Measurements from ENCODE around the gene PEAK1.
A peak's percentile ranks its signal among the peaks of the same experiment; 100 is the strongest.
"Not testable (repeated sequence)": the region's sequence is repeated elsewhere in the genome, so short reads cannot be mapped to it uniquely, and the experiment has no call there.

The PEAK1 gene

GRCh38 chr15:77208241-77208640 is 211.7 kb downstream of the PEAK1 start:
- H3K27me3 Mint-ChIP-seq, result no peaks in the 10 kb centered on the region
- H3K4me3 Mint-ChIP-seq, result no peak overlapping the region
- ATAC-seq (ENCODE audit: low read depth) (no peak), DNase-seq (ENCODE audit: low spot score in 2 of 2) (no peak)
- peaks cover 3% of the 10 kb centered on the region for H3K9me3 Mint-ChIP-seq
- peaks cover 16% of the 10 kb centered on the region for H3K36me3 Mint-ChIP-seq
- no peak overlapping the region for H3K27ac Mint-ChIP-seq
- H3K4me1 Mint-ChIP-seq, result no peaks in the 10 kb centered on the region

- peaks cover 24% of the 10 kb centered on the region for H3K36me3 Mint-ChIP-seq
- H3K4me1 Mint-ChIP-seq, result no peaks in the 10 kb centered on the region
- no peak overlapping the region for H3K27ac Mint-ChIP-seq
- H3K4me3 Mint-ChIP-seq, result no peak overlapping the region
- H3K27me3 Mint-ChIP-seq, result no peaks in the 10 kb centered on the region
- ATAC-seq (ENCODE audit: low read depth) (no peak), DNase-seq (ENCODE audit: low spot score in 2 of 2) (no peak)
- peaks cover 8% of the 10 kb centered on the region for H3K9me3 Mint-ChIP-seq
Observed at GRCh38 chr15:77201665-77202064, 218.2 kb downstream of the PEAK1 start.

GRCh38 chr15:77196381-77196780 is 223.5 kb downstream of the PEAK1 start:
- no peak for DNase-seq (ENCODE audit: low spot score in 2 of 2)

GRCh38 chr15:77195586-77195985 is 224.3 kb downstream of the PEAK1 start:
- no peak overlapping the region for H3K4me3 Mint-ChIP-seq
- H3K4me1 Mint-ChIP-seq, result peaks cover 7% of the 10 kb centered on the region
- no peaks in the 10 kb centered on the region for H3K27me3 Mint-ChIP-seq
- peaks cover 8% of the 10 kb centered on the region for H3K9me3 Mint-ChIP-seq
- no peak overlapping the region for H3K27ac Mint-ChIP-seq
- peaks cover 22% of the 10 kb centered on the region for H3K36me3 Mint-ChIP-seq
- DNase-seq (ENCODE audit: low spot score in 2 of 2), result no peak
- ATAC-seq (ENCODE audit: low read depth), result no peak

More at GRCh38 chr15:77196381-77196780, 223.5 kb downstream of the PEAK1 start:
- ATAC-seq (ENCODE audit: low read depth), result no peak
- peaks cover 22% of the 10 kb centered on the region for H3K36me3 Mint-ChIP-seq
- H3K27me3 Mint-ChIP-seq, result no peaks in the 10 kb centered on the region
- peaks cover 8% of the 10 kb centered on the region for H3K9me3 Mint-ChIP-seq
- peak overlapping the region; percentile 22 for H3K27ac Mint-ChIP-seq
- no peak overlapping the region for H3K4me3 Mint-ChIP-seq
- H3K4me1 Mint-ChIP-seq, result peaks cover 7% of the 10 kb centered on the region

GRCh38 chr15:77192451-77192850 is 227.5 kb downstream of the PEAK1 start:
- no peak overlapping the region for H3K27ac Mint-ChIP-seq
- ATAC-seq (ENCODE audit: low read depth), result no peak
- H3K4me3 Mint-ChIP-seq, result no peak overlapping the region

GRCh38 chr15:77191230-77191834 is 228.6 kb downstream of the PEAK1 start:
- no peaks in the 10 kb centered on the region for H3K27me3 Mint-ChIP-seq
- no peak overlapping the region for H3K27ac Mint-ChIP-seq
- no peak for DNase-seq (ENCODE audit: low spot score in 2 of 2)
- no peak overlapping the region for H3K4me3 Mint-ChIP-seq
- H3K36me3 Mint-ChIP-seq, result peaks cover 5% of the 10 kb centered on the region
- H3K9me3 Mint-ChIP-seq, result no peaks in the 10 kb centered on the region
- no peak for ATAC-seq (ENCODE audit: low read depth)
- H3K4me1 Mint-ChIP-seq, result peaks cover 33% of the 10 kb centered on the region

More at GRCh38 chr15:77192451-77192850, 227.5 kb downstream of the PEAK1 start:
- DNase-seq (ENCODE audit: low spot score in 2 of 2), result no peak
- Mint-ChIP-seq H3K36me3 (peaks cover 5% of the 10 kb centered on the region), H3K9me3 (no peaks in the 10 kb centered on the region), H3K27me3 (no peaks in the 10 kb centered on the region), H3K4me1 (peaks cover 29% of the 10 kb centered on the region)

- Mint-ChIP-seq H3K4me3 (peak overlapping the region; percentile 47), H3K9me3 (no peaks in the 10 kb centered on the region), H3K27ac (peak overlapping the region; percentile 67), H3K4me1 (peaks cover 36% of the 10 kb centered on the region), H3K27me3 (no peaks in the 10 kb centered on the region), H3K36me3 (no peaks in the 10 kb centered on the region)
- DNase-seq (ENCODE audit: low spot score in 2 of 2), result peak in 1 of 2 donors; percentile 43
- ATAC-seq (ENCODE audit: low read depth), result peak; percentile 91
Observed at GRCh38 chr15:77187751-77188464, 232.0 kb downstream of the PEAK1 start.

GRCh38 chr15:77186594-77187011 is 233.3 kb downstream of the PEAK1 start:
- H3K4me3 Mint-ChIP-seq, result no peak overlapping the region
- ATAC-seq (ENCODE audit: low read depth) (no peak), DNase-seq (ENCODE audit: low spot score in 2 of 2) (peak in 1 of 2 donors; percentile 14)
- H3K27me3 Mint-ChIP-seq, result no peaks in the 10 kb centered on the region
- H3K4me1 Mint-ChIP-seq, result peaks cover 47% of the 10 kb centered on the region
- H3K27ac Mint-ChIP-seq, result peak overlapping the region; percentile 67
- H3K9me3 Mint-ChIP-seq, result no peaks in the 10 kb centered on the region
- no peaks in the 10 kb centered on the region for H3K36me3 Mint-ChIP-seq

- H3K27me3 Mint-ChIP-seq, result no peaks in the 10 kb centered on the region
- H3K9me3 Mint-ChIP-seq, result no peaks in the 10 kb centered on the region
- DNase-seq (ENCODE audit: low spot score in 2 of 2) (no peak), ATAC-seq (ENCODE audit: low read depth) (no peak)
- no peak overlapping the region for H3K4me3 Mint-ChIP-seq
- no peaks in the 10 kb centered on the region for H3K36me3 Mint-ChIP-seq
- peaks cover 58% of the 10 kb centered on the region for H3K4me1 Mint-ChIP-seq
- peak overlapping the region; percentile 15 for H3K27ac Mint-ChIP-seq
Observed at GRCh38 chr15:77185242-77185785, 234.6 kb downstream of the PEAK1 start.

GRCh38 chr15:77184352-77184751 is 235.6 kb downstream of the PEAK1 start:
- not testable (repeated sequence) for H3K27me3 Mint-ChIP-seq; DNase-seq (ENCODE audit: low spot score in 2 of 2); ATAC-seq (ENCODE audit: low read depth); H3K27ac Mint-ChIP-seq; H3K9me3 Mint-ChIP-seq; H3K4me3 Mint-ChIP-seq; H3K36me3 Mint-ChIP-seq
- peaks cover 63% of the 10 kb centered on the region for H3K4me1 Mint-ChIP-seq

- no peak overlapping the region for H3K4me3 Mint-ChIP-seq
- ATAC-seq (ENCODE audit: low read depth) (no peak), DNase-seq (ENCODE audit: low spot score in 2 of 2) (no peak)
- H3K27me3 Mint-ChIP-seq, result no peaks in the 10 kb centered on the region
- peaks cover 59% of the 10 kb centered on the region for H3K4me1 Mint-ChIP-seq
- H3K27ac Mint-ChIP-seq, result peak overlapping the region; percentile 93
- H3K36me3 Mint-ChIP-seq, result no peaks in the 10 kb centered on the region
- H3K9me3 Mint-ChIP-seq, result no peaks in the 10 kb centered on the region
Observed at GRCh38 chr15:77183066-77183465, 236.8 kb downstream of the PEAK1 start.

GRCh38 chr15:77181305-77182074 is 238.4 kb downstream of the PEAK1 start:
- DNase-seq (ENCODE audit: low spot score in 2 of 2) (peak in 1 of 2 donors; percentile 14), ATAC-seq (ENCODE audit: low read depth) (peak; percentile 88)
- peak overlapping the region; percentile 93 for H3K27ac Mint-ChIP-seq
- no peaks in the 10 kb centered on the region for H3K27me3 Mint-ChIP-seq
- H3K4me3 Mint-ChIP-seq, result peak overlapping the region; percentile 57
- no peaks in the 10 kb centered on the region for H3K36me3 Mint-ChIP-seq
- H3K4me1 Mint-ChIP-seq, result peaks cover 51% of the 10 kb centered on the region
- H3K9me3 Mint-ChIP-seq, result no peaks in the 10 kb centered on the region

- peak overlapping the region; percentile 93 for H3K27ac Mint-ChIP-seq
- no peaks in the 10 kb centered on the region for H3K9me3 Mint-ChIP-seq
- H3K4me3 Mint-ChIP-seq, result no peak overlapping the region
- no peaks in the 10 kb centered on the region for H3K36me3 Mint-ChIP-seq
- ATAC-seq (ENCODE audit: low read depth) (no peak), DNase-seq (ENCODE audit: low spot score in 2 of 2) (no peak)
- no peaks in the 10 kb centered on the region for H3K27me3 Mint-ChIP-seq
- H3K4me1 Mint-ChIP-seq, result peaks cover 51% of the 10 kb centered on the region
Observed at GRCh38 chr15:77180757-77181156, 239.1 kb downstream of the PEAK1 start.

- H3K4me1 Mint-ChIP-seq, result peaks cover 47% of the 10 kb centered on the region
- no peak for DNase-seq (ENCODE audit: low spot score in 2 of 2)
- no peak for ATAC-seq (ENCODE audit: low read depth)
Observed at GRCh38 chr15:77180270-77180669, 239.6 kb downstream of the PEAK1 start.

More at GRCh38 chr15:77180270-77180669, 239.6 kb downstream of the PEAK1 start:
- Mint-ChIP-seq H3K9me3 (no peaks in the 10 kb centered on the region), H3K36me3 (no peaks in the 10 kb centered on the region), H3K4me3 (no peak overlapping the region), H3K27ac (peak overlapping the region; percentile 93), H3K27me3 (no peaks in the 10 kb centered on the region)
